Measurements from ENCODE around the gene YTHDF1.

Gene YTHDF1

GRCh38 chr20:63242736-63243135, 26.8 kb upstream of the YTHDF1 start:
- no peak for TF ChIP-seq ZNF214 (tag by site-specific recombination; IDR thresholded peaks at IDR 0.05; ENCODE audit: borderline replicate concordance)
- TF ChIP-seq WT1 (tag by site-specific recombination; IDR thresholded peaks at IDR 0.05) = no peak
- H3K27ac ChIP-seq (ENCODE audit: extremely low read depth, low read depth, low read length) = no peak overlapping the region
- H3K4me3 ChIP-seq (ENCODE audit: low read depth, low read length) = no peak overlapping the region
- no peaks in the 10 kb centered on the region for H3K4me1 ChIP-seq (ENCODE audit: control insufficient read depth, insufficient read depth, low read length)
- POLR2A ChIA-PET = no interaction called here
- CTCF ChIA-PET = interaction anchor here (1.5 kb wide), 1 partner anchor 19 kb away, joined by 7 read pairs; no protein-coding TSS in a partner anchor
- no peaks in the 10 kb centered on the region for H3K9me3 ChIP-seq (ENCODE audit: control insufficient read depth, insufficient read depth, low read depth, low read length)
- no peaks in the 10 kb centered on the region for H3K36me3 ChIP-seq (ENCODE audit: control insufficient read depth in 2 of 2, insufficient read depth in 1 of 2, low read length in 2 of 2)

GRCh38 chr20:63241272-63241671, 25.3 kb upstream of the YTHDF1 start:
- Histone ChIP-seq H3K4me3 (ENCODE audit: low read depth, low read length) (no peak overlapping the region), H3K27ac (ENCODE audit: extremely low read depth, low read depth, low read length) (no peak overlapping the region), H3K36me3 (ENCODE audit: control insufficient read depth in 2 of 2, insufficient read depth in 1 of 2, low read length in 2 of 2) (no peaks in the 10 kb centered on the region), H3K4me1 (ENCODE audit: control insufficient read depth, insufficient read depth, low read length) (no peaks in the 10 kb centered on the region), H3K9me3 (ENCODE audit: control insufficient read depth, insufficient read depth, low read depth, low read length) (no peaks in the 10 kb centered on the region)
- POLR2A ChIA-PET = interaction anchor here (0.6 kb wide), 2 partner anchors 228 to 1037 kb away, joined by 3 read pairs; no protein-coding TSS in a partner anchor
- CTCF ChIA-PET = interaction anchor here (0.6 to 1.7 kb wide), 4 partner anchors 11 to 141 kb away, joined by 3 to 4 read pairs (median 4); no protein-coding TSS in a partner anchor
- TF ChIP-seq ZBTB49 (tag by site-specific recombination; IDR thresholded peaks at IDR 0.05; ENCODE audit: low read depth) = no peak
- TF ChIP-seq ZNF677 (tag by site-specific recombination; IDR thresholded peaks at IDR 0.05) = no peak
- TF ChIP-seq ZNF148 (tag by site-specific recombination; IDR thresholded peaks at IDR 0.05; ENCODE audit: borderline replicate concordance) = no peak
- TF ChIP-seq PRDM6 (tag by site-specific recombination; IDR thresholded peaks at IDR 0.05) = no peak
- no peak for TF ChIP-seq REST (tag by site-specific recombination; IDR thresholded peaks at IDR 0.05)
- TF ChIP-seq MYNN (tag by site-specific recombination; IDR thresholded peaks at IDR 0.05; ENCODE audit: borderline replicate concordance) = no peak
- TF ChIP-seq ZNF114 (tag by site-specific recombination; IDR thresholded peaks at IDR 0.05) = no peak
- TF ChIP-seq ZNF580 (tag by site-specific recombination; IDR thresholded peaks at IDR 0.05) = no peak
- no peak for TF ChIP-seq ZNF433 (tag by site-specific recombination; IDR thresholded peaks at IDR 0.05; ENCODE audit: low read depth)
- TF ChIP-seq ZSCAN23 (tag by site-specific recombination; IDR thresholded peaks at IDR 0.05) = no peak
- no peak for TF ChIP-seq OSR2 (tag by site-specific recombination; IDR thresholded peaks at IDR 0.05)
- no peak for TF ChIP-seq HOXD13 (CRISPR knock-in tag; IDR thresholded peaks at IDR 0.05; ENCODE audit: borderline replicate concordance)
- TF ChIP-seq ZBTB20 (tag by site-specific recombination; IDR thresholded peaks at IDR 0.05) = no peak
- TF ChIP-seq ZNF585B (tag by site-specific recombination; IDR thresholded peaks at IDR 0.05) = no peak
- TF ChIP-seq PRDM4 (tag by site-specific recombination; IDR thresholded peaks at IDR 0.05) = no peak
- no peak for TF ChIP-seq ZNF560 (tag by site-specific recombination; IDR thresholded peaks at IDR 0.05; ENCODE audit: borderline replicate concordance)
- no peak for TF ChIP-seq ZFP3 (tag by site-specific recombination; IDR thresholded peaks at IDR 0.05; ENCODE audit: low read depth)
